Measurements from ENCODE around the gene SURF6.

GRCh38 chr9:133374612-133375115 lies 38.7 kb upstream of the SURF6 start:
- TF ChIP-seq CTCF (IDR thresholded peaks at IDR 0.05; ENCODE audit: low read depth, low read length, poor library complexity, severe bottlenecking) = no peak
- TF ChIP-seq EZH2phosphoT487 (IDR thresholded peaks at IDR 0.05; ENCODE audit: borderline replicate concordance, low read length) = no peak
